Measurements from ENCODE around the gene SERPINA5. TPM values are rescaled to one million over a fixed set of nuclear protein-coding genes. Genes with fewer than 3 reads are reported as not detected.
A peak's percentile ranks its signal among the peaks of the same experiment; 100 is the strongest.

The SERPINA5 gene
- total and polyA plus RNA-seq, 2 of the 13 experiments (the other 11 are each of a cell fraction or from before 2014, with no cell fraction given), result 449 to 498 TPM

GRCh38 chr14:94562941-94563883 is 18.0 kb upstream of the SERPINA5 start (continued):
- TF ChIP-seq ZNF687 (CRISPR knock-in tag; IDR thresholded peaks at IDR 0.05) (peak; percentile 62), ZNF362 (CRISPR knock-in tag; IDR thresholded peaks at IDR 0.05; ENCODE audit: borderline replicate concordance) (no peak), KLF6 (CRISPR knock-in tag; IDR thresholded peaks at IDR 0.05) (no peak)

- intact Hi-C loops (cut with micrococcal nuclease; ENCODE audit: unreplicated experiment), result loop anchor here (5.0 kb wide), 1 partner anchor 33 kb away; no protein-coding TSS in a partner anchor
- Histone ChIP-seq H2AFZ (ENCODE audit: low read length) (no peak overlapping the region), H3K27me3 (ENCODE audit: control insufficient read depth in 1 of 2, insufficient read depth in 2 of 2, low read length in 2 of 2) (no peaks in the 10 kb centered on the region), H3K36me3 (replicated peaks in 1 of 2; ENCODE audit: control insufficient read depth in 1 of 2, insufficient read depth in 2 of 2, low read length in 2 of 2) (no peaks in the 10 kb centered on the region), H3K4me1 (ENCODE audit: insufficient read depth, low read length) (peaks cover 74% of the 10 kb centered on the region), H3K4me3 (replicated peaks in 1 of 3; ENCODE audit: insufficient read depth in 1 of 3, low read depth in 2 of 3, low read length in 3 of 3) (no peak overlapping the region), H4K20me1 (ENCODE audit: insufficient read depth, low read length) (no peaks in the 10 kb centered on the region), H3K79me2 (ENCODE audit: insufficient read depth, low read length) (peaks cover 3% of the 10 kb centered on the region), H3K4me2 (ENCODE audit: low read depth, low read length) (peak overlapping the region; percentile 11; the same call in 1 of the 2 replicates), H3K27ac (ENCODE audit: extremely low read length, insufficient read depth, low read length) (no peak overlapping the region), H3K9me3 (ENCODE audit: low read length) (no peaks in the 10 kb centered on the region), H3K9ac (ENCODE audit: insufficient read depth, low read depth, low read length) (no peak overlapping the region)
- ATAC-seq, result no peak
- no TSS peak for BruUV-seq (replicated peaks)
- POLR2A ChIA-PET, result interaction anchor here (0.8 to 4.3 kb wide), 7 partner anchors 8 to 35 kb away, joined by 3 to 51 read pairs (median 5); partner anchors contain the start of gene SERPINA5
- peak; percentile 63 for FAIRE-seq
- peak; percentile 60 for DNase-seq (ENCODE audit: low spot score)
- in situ Hi-C loops (cut with HindIII; ENCODE audit: extremely low pct_ligation_motif_present, low pct_unique_long_range_greater_than_20kb), result no loop called here
- CTCF ChIA-PET (ENCODE audit: low intra/inter-chr PET ratio, low total read pairs), result no interaction called here
- TF ChIP-seq ZBTB40 (IDR thresholded peaks at IDR 0.05) (peak; percentile 90), ZBTB40 (CRISPR knock-in tag; IDR thresholded peaks at IDR 0.05) (peak; percentile 99), HNRNPH1 (optimal IDR thresholded peaks at IDR 0.05; ENCODE audit: low read depth, low read length) (no peak)
Measured at GRCh38 chr14:94564381-94564780, 16.8 kb upstream of the SERPINA5 start.
